ENCODE measurements around the gene SLC25A23. TPM values are rescaled to one million over a fixed set of nuclear protein-coding genes. Genes with fewer than 3 reads are reported as not detected.
A peak's percentile ranks its signal among the peaks of the same experiment; 100 is the strongest.

The SLC25A23 gene
- total and polyA plus RNA-seq, 2 donors from 2014 or later, result 69.2 to 76.6 TPM

DNA sequence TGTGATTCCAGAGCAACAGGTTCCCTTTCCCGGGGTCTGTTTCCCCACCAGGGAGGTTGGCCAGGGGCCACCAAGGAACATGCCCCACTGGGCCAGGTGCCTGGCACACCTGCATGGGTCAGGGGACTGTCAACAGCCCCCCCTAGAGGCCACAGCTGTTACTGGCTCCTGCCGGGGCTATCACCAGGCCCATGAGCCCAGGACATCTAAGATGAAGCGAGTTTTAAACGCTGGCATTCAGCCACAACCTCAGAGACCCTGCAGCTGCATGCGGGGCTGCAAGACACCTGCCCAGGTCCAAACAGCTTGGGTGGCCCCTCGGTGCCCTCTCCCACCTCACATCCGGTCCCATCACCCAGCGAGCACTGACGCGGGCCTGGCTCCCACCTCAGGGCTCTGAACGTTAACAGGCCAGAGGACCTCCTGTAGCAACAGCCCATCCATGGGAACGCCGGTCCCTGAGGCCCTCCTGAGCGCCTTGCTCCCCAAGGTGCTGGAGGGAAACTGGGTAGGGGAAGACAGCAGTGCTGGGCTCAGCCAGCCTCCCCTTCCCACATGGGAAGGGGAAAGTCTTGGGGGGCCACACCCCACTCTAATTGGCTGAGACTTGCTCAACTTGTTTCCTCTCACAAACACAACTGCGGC lies 47.0 kb downstream of the SLC25A23 start:
- FAIRE-seq, result no peak

DNA sequence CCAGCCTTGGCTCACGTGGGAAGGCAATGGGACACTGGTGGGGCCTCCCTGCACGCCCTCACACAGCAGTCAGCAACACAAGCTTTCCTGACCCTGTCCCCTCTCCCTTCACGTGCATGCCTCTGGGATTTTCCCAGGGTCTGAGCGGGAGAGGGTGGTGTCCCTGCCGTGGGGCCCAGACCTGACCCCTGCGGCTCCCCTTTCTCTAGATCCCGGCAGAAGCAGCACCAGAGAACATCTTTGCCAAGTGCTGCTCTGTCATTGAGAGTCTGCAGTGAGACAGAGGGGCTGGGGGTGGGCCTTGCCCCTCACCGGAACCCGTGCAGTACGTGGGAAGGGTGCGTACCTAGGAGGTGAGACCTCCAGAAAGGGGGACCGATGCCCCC lies 47.5 kb downstream of the SLC25A23 start:
- peaks cover 0 to 6% (median 0%) of the 10 kb centered on the region in 3 donors for H3K4me1 ChIP-seq (ENCODE audit: control insufficient read depth in 2 of 3, insufficient read depth in 2 of 3, low read depth in 1 of 3, low read length in 3 of 3)
- no peaks in the 10 kb centered on the region for H3K27me3 ChIP-seq (ENCODE audit: control insufficient read depth, insufficient read depth, low read length)
- H3K36me3 ChIP-seq (ENCODE audit: control insufficient read depth in 2 of 3, insufficient read depth in 3 of 3, low read length in 3 of 3), result peaks cover 0 to 17% (median 6%) of the 10 kb centered on the region in 3 donors
- DNase-seq (no peak), FAIRE-seq (no peak)
- no peak overlapping the region for H3K4me3 ChIP-seq (ENCODE audit: low read length in 3 of 3)
- no peaks in the 10 kb centered on the region for H3K9me3 ChIP-seq (ENCODE audit: control insufficient read depth in 2 of 3, insufficient read depth in 1 of 3, low read length in 3 of 3)
- TF ChIP-seq, protein P1, sequence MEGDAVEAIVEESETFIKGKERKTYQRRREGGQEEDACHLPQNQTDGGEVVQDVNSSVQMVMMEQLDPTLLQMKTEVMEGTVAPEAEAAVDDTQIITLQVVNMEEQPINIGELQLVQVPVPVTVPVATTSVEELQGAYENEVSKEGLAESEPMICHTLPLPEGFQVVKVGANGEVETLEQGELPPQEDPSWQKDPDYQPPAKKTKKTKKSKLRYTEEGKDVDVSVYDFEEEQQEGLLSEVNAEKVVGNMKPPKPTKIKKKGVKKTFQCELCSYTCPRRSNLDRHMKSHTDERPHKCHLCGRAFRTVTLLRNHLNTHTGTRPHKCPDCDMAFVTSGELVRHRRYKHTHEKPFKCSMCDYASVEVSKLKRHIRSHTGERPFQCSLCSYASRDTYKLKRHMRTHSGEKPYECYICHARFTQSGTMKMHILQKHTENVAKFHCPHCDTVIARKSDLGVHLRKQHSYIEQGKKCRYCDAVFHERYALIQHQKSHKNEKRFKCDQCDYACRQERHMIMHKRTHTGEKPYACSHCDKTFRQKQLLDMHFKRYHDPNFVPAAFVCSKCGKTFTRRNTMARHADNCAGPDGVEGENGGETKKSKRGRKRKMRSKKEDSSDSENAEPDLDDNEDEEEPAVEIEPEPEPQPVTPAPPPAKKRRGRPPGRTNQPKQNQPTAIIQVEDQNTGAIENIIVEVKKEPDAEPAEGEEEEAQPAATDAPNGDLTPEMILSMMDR (IDR thresholded peaks at IDR 0.05; ENCODE audit: borderline replicate concordance, extremely low read depth, insufficient read depth), result no peak
- intact Hi-C loops (cut with DNase I), result no loop called here
- no peak overlapping the region for H3K9ac ChIP-seq (ENCODE audit: low read length in 3 of 3)
- no peak overlapping the region for H3K27ac ChIP-seq (ENCODE audit: low read depth in 2 of 2, low read length in 2 of 2)

More for the DNA sequence above, 47.0 kb downstream of the SLC25A23 start:
- TF ChIP-seq, protein P1 (IDR thresholded peaks at IDR 0.05; ENCODE audit: borderline replicate concordance, extremely low read depth, insufficient read depth), result peak; percentile 53
- intact Hi-C loops (cut with DNase I), result no loop called here
- no peaks in the 10 kb centered on the region for H3K27me3 ChIP-seq (ENCODE audit: control insufficient read depth, insufficient read depth, low read length)
- H3K9me3 ChIP-seq (ENCODE audit: control insufficient read depth in 2 of 3, insufficient read depth in 1 of 3, low read length in 3 of 3), result no peaks in the 10 kb centered on the region
- peaks cover 0 to 22% (median 9%) of the 10 kb centered on the region in 3 donors for H3K36me3 ChIP-seq (ENCODE audit: control insufficient read depth in 2 of 3, insufficient read depth in 3 of 3, low read length in 3 of 3)
- H3K9ac ChIP-seq (ENCODE audit: low read length in 3 of 3), result no peak overlapping the region
- peaks cover 0 to 6% (median 0%) of the 10 kb centered on the region in 3 donors for H3K4me1 ChIP-seq (ENCODE audit: control insufficient read depth in 2 of 3, insufficient read depth in 2 of 3, low read depth in 1 of 3, low read length in 3 of 3)
- DNase-seq, result peak in 3 of 5 donors; percentile 47 to 65 (median 56)
- no peak overlapping the region for H3K4me3 ChIP-seq (ENCODE audit: low read length in 3 of 3)
- H3K27ac ChIP-seq (ENCODE audit: low read depth in 2 of 2, low read length in 2 of 2), result peak overlapping the region in 1 of 2 donors; percentile 32

DNA sequence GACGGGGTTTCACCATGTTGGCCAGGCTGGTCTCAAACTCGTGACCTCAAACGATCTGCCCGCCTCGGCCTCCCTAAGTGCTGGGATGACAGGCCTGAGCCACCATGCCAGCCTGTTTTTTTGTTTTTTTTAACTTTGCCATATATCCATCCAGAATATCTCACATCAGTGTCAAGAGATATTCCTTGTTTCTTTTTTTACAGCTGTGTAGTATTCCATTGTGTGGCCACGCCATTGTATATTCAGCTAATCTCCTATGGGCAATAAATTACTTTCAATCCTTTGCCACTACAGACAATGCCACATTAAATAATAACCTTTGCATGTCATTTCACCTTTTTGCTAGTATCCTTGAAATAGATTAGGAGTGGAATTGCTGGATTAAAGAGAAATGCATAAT lies 50.2 kb downstream of the SLC25A23 start:
- Histone ChIP-seq H3K27ac (ENCODE audit: low read depth in 2 of 2, low read length in 2 of 2) (no peak overlapping the region), H3K36me3 (ENCODE audit: control insufficient read depth in 2 of 3, insufficient read depth in 3 of 3, low read length in 3 of 3) (peaks cover 0 to 3% (median 0%) of the 10 kb centered on the region in 3 donors), H3K4me1 (ENCODE audit: control insufficient read depth in 2 of 3, insufficient read depth in 2 of 3, low read depth in 1 of 3, low read length in 3 of 3) (peaks cover 0 to 6% (median 0%) of the 10 kb centered on the region in 3 donors), H3K9me3 (ENCODE audit: control insufficient read depth in 2 of 3, insufficient read depth in 1 of 3, low read length in 3 of 3) (no peaks in the 10 kb centered on the region), H3K4me3 (ENCODE audit: low read length in 3 of 3) (no peak overlapping the region), H3K27me3 (ENCODE audit: control insufficient read depth, insufficient read depth, low read length) (no peaks in the 10 kb centered on the region), H3K9ac (ENCODE audit: low read length in 3 of 3) (no peak overlapping the region)
- intact Hi-C loops (cut with DNase I), result no loop called here
- DNase-seq (no peak), FAIRE-seq (no peak)
- TF ChIP-seq, protein P1 (IDR thresholded peaks at IDR 0.05; ENCODE audit: borderline replicate concordance, extremely low read depth, insufficient read depth), result no peak
